HEK293 (cell line): Measurements from ENCODE around the gene OGFOD2.

Source experiments
- CTCF ChIA-PET: fragments of 350-600 bp; formaldehyde crosslinking; extraction: SDS; loops from one replicate; lab custom pipeline; 2021; ENCODE audit warnings: antibody characterized with exemption; lab: Yijun Ruan, JAX
- POLR2A ChIA-PET: fragments of 300-600 bp; formaldehyde crosslinking; extraction: SDS; loops from one replicate; lab custom pipeline; 2020; ENCODE audit warnings: antibody characterized with exemption, inconsistent platforms; lab: Yijun Ruan, JAX
- H3K27ac ChIP-seq: fragments of 200-500 bp; sonication (Bioruptor generic); 2 replicates; pipeline ENCODE4 v1.5.1; 2014; ENCODE audit warnings: low read depth, low read length, control low read depth, inconsistent platforms; ENCODE audit errors: extremely low read depth
- H3K36me3 ChIP-seq, 2 experiments: fragments of 200-500 bp in 1 of 2; sonication (Bioruptor generic) in 1 of 2; 1 replicate in 1 of 2; 2 replicates in 1 of 2; pipeline ENCODE4 v1.5.1; 2014 to 2017; ENCODE audit warnings: inconsistent platforms in 2 of 2, low read length in 2 of 2; ENCODE audit not compliant: control insufficient read depth in 2 of 2, insufficient read depth in 1 of 2
- H3K4me1 ChIP-seq: fragments of 200-500 bp; sonication (Bioruptor generic); 2 replicates; pipeline ENCODE4 v1.5.1; 2014; ENCODE audit warnings: mild to moderate bottlenecking, low read length, inconsistent platforms; ENCODE audit not compliant: control insufficient read depth, insufficient read depth
- H3K4me3 ChIP-seq: 2 replicates; pipeline ENCODE4 v1.5.1; 2011; ENCODE audit warnings: low read depth, mild to moderate bottlenecking, control low read depth, low read length, moderate library complexity
- H3K9me3 ChIP-seq: fragments of 200-500 bp; sonication (Bioruptor generic); 2 replicates; pipeline ENCODE4 v1.5.1; 2014; ENCODE audit warnings: low read depth, low read length, inconsistent platforms; ENCODE audit not compliant: control insufficient read depth, insufficient read depth
- IKZF3 ChIP-seq: fragments of 450-650 bp; IDR thresholded peaks from 2 replicates; pipeline ENCODE4 v1.5.0; 2018; ENCODE audit warnings: missing biosample characterization, mild to moderate bottlenecking, missing genetic modification characterization, moderate library complexity
- KLF1 ChIP-seq: fragments of 450-650 bp; formaldehyde crosslinking; IDR thresholded peaks from 2 replicates; pipeline ENCODE4 v1.5.1; 2016; ENCODE audit warnings: missing biosample characterization, missing genetic modification characterization
- KLF10 ChIP-seq: fragments of 450-650 bp; IDR thresholded peaks from 2 replicates; pipeline ENCODE4 v1.5.1; 2018; ENCODE audit warnings: missing biosample characterization, mild to moderate bottlenecking, missing genetic modification characterization
- KLF7 ChIP-seq: fragments of 450-650 bp; formaldehyde crosslinking; IDR thresholded peaks from 2 replicates; pipeline ENCODE4 v1.5.1; 2016; ENCODE audit warnings: missing biosample characterization, missing genetic modification characterization, borderline replicate concordance
- OSR2 ChIP-seq: fragments of 450-650 bp; formaldehyde crosslinking; IDR thresholded peaks from 2 replicates; pipeline ENCODE4 v1.5.1; 2016; ENCODE audit warnings: missing biosample characterization, missing genetic modification characterization
- WT1 ChIP-seq: fragments of 450-650 bp; formaldehyde crosslinking; IDR thresholded peaks from 2 replicates; pipeline ENCODE4 v1.5.1; 2016; ENCODE audit warnings: missing biosample characterization, missing genetic modification characterization
- ZBTB7A ChIP-seq: fragments of 450-650 bp; formaldehyde crosslinking; IDR thresholded peaks from 2 replicates; pipeline ENCODE4 v1.5.1; 2016; ENCODE audit warnings: low read depth, missing biosample characterization, missing genetic modification characterization
- ZFP69B ChIP-seq: fragments of 450-650 bp; formaldehyde crosslinking; IDR thresholded peaks from 2 replicates; pipeline ENCODE4 v1.5.1; 2016; ENCODE audit warnings: missing biosample characterization, missing genetic modification characterization
- ZNF132 ChIP-seq: fragments of 450-650 bp; formaldehyde crosslinking; IDR thresholded peaks from 2 replicates; pipeline ENCODE4 v1.5.1; 2017; ENCODE audit warnings: missing biosample characterization, missing genetic modification characterization, borderline replicate concordance
- ZNF146 ChIP-seq: fragments of 450-650 bp; formaldehyde crosslinking; IDR thresholded peaks from 2 replicates; pipeline ENCODE4 v1.5.1; 2016; ENCODE audit warnings: missing biosample characterization, missing genetic modification characterization
- ZNF175 ChIP-seq: fragments of 450-650 bp; formaldehyde crosslinking; IDR thresholded peaks from 2 replicates; pipeline ENCODE4 v1.5.1; 2016; ENCODE audit warnings: missing biosample characterization, missing genetic modification characterization
- ZNF19 ChIP-seq: fragments of 450-650 bp; formaldehyde crosslinking; IDR thresholded peaks from 2 replicates; pipeline ENCODE4; 2016; ENCODE audit warnings: missing biosample characterization, missing genetic modification characterization, low read depth
- ZNF2 ChIP-seq: fragments of 450-650 bp; formaldehyde crosslinking; IDR thresholded peaks from 2 replicates; pipeline ENCODE4 v1.5.1; 2016; ENCODE audit warnings: missing biosample characterization, missing genetic modification characterization
- ZNF221 ChIP-seq: fragments of 450-650 bp; formaldehyde crosslinking; IDR thresholded peaks from 2 replicates; pipeline ENCODE4 v1.5.1; 2017; ENCODE audit warnings: missing biosample characterization, missing genetic modification characterization, borderline replicate concordance
- ZNF223 ChIP-seq: fragments of 450-650 bp; formaldehyde crosslinking; IDR thresholded peaks from 2 replicates; pipeline ENCODE4 v1.5.1; 2016; ENCODE audit warnings: missing biosample characterization, missing genetic modification characterization
- ZNF350 ChIP-seq: fragments of 450-650 bp; formaldehyde crosslinking; IDR thresholded peaks from 2 replicates; pipeline ENCODE4 v1.5.0; 2017; ENCODE audit warnings: missing biosample characterization, mild to moderate bottlenecking, missing genetic modification characterization
- ZNF510 ChIP-seq: fragments of 450-650 bp; formaldehyde crosslinking; IDR thresholded peaks from 2 replicates; pipeline ENCODE4 v1.5.1; 2018; ENCODE audit warnings: mild to moderate bottlenecking, missing genetic modification characterization, missing biosample characterization; ENCODE audit not compliant: insufficient replicate concordance
- ZNF530 ChIP-seq: fragments of 450-650 bp; formaldehyde crosslinking; IDR thresholded peaks from 2 replicates; pipeline ENCODE4 v1.5.1; 2016; ENCODE audit warnings: low read depth, missing biosample characterization, missing genetic modification characterization
- ZNF558 ChIP-seq: fragments of 450-650 bp; formaldehyde crosslinking; IDR thresholded peaks from 2 replicates; pipeline ENCODE4 v1.5.1; 2016; ENCODE audit warnings: missing biosample characterization, missing genetic modification characterization
- ZNF585B ChIP-seq: fragments of 450-650 bp; formaldehyde crosslinking; IDR thresholded peaks from 2 replicates; pipeline ENCODE4 v1.5.1; 2016; ENCODE audit warnings: missing biosample characterization, missing genetic modification characterization
- ZNF624 ChIP-seq: fragments of 450-650 bp; formaldehyde crosslinking; IDR thresholded peaks from 2 replicates; pipeline ENCODE4 v1.5.1; 2017; ENCODE audit warnings: missing biosample characterization, missing genetic modification characterization
- ZNF658 ChIP-seq: fragments of 450-650 bp; formaldehyde crosslinking; IDR thresholded peaks from 2 replicates; pipeline ENCODE4; 2016; ENCODE audit warnings: missing biosample characterization, missing genetic modification characterization
- ZNF660 ChIP-seq: fragments of 450-650 bp; IDR thresholded peaks from 2 replicates; pipeline ENCODE4 v1.5.1; 2018; ENCODE audit warnings: missing biosample characterization, mild to moderate bottlenecking, missing genetic modification characterization
- ZNF677 ChIP-seq: fragments of 450-650 bp; IDR thresholded peaks from 2 replicates; pipeline ENCODE4 v1.5.0; 2018; ENCODE audit warnings: missing biosample characterization, mild to moderate bottlenecking, missing genetic modification characterization, moderate library complexity
- ZNF768 ChIP-seq: fragments of 450-650 bp; formaldehyde crosslinking; IDR thresholded peaks from 2 replicates; pipeline ENCODE4 v1.5.1; 2018; ENCODE audit warnings: missing biosample characterization, mild to moderate bottlenecking, missing genetic modification characterization
- ZNF830 ChIP-seq: fragments of 450-650 bp; IDR thresholded peaks from 2 replicates; pipeline ENCODE4 v1.5.0; 2018; ENCODE audit warnings: missing biosample characterization, missing genetic modification characterization, low read depth, mild to moderate bottlenecking, moderate library complexity
- ZSCAN30 ChIP-seq: fragments of 450-650 bp; IDR thresholded peaks from 2 replicates; pipeline ENCODE4 v1.5.1; 2018; ENCODE audit warnings: missing biosample characterization, mild to moderate bottlenecking, missing genetic modification characterization, moderate library complexity
- TF ChIP-seq, protein P1 (sequence below): fragments of 450-650 bp; formaldehyde crosslinking; IDR thresholded peaks from 2 replicates; pipeline ENCODE4 v1.5.1; 2016; ENCODE audit warnings: missing biosample characterization, missing genetic modification characterization, borderline replicate concordance
- TF ChIP-seq, protein P2 (sequence below): fragments of 450-650 bp; formaldehyde crosslinking; IDR thresholded peaks from 2 replicates; pipeline ENCODE4 v1.5.1; 2016; ENCODE audit warnings: missing biosample characterization, missing genetic modification characterization
- TF ChIP-seq, protein P3 (sequence below): fragments of 450-650 bp; formaldehyde crosslinking; IDR thresholded peaks from 2 replicates; pipeline ENCODE4 v1.5.1; 2016; ENCODE audit warnings: missing biosample characterization, missing genetic modification characterization
- TF ChIP-seq, protein P4 (sequence below): fragments of 450-650 bp; formaldehyde crosslinking; IDR thresholded peaks from 2 replicates; pipeline ENCODE4 v1.5.1; 2017; ENCODE audit warnings: missing biosample characterization, missing genetic modification characterization

OGFOD2 gene

DNA sequence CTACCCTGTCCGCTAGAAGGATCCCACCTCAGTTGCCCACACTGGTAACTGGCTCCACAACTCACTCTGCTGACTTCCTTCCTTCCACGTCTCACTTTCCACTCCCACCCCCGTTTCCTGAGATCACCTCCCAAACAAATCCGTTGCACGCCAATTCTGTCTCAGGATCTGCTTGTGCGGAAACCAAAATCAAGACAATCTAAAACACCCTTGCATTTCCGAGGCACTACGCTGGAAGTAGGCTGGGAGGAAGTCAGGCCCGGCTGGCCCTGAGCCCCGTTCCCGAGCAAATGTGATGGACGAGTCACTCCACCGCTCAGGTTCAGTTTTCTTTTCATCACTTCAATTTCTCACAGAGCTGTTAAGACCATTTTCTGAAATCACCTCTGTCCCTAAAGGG lies 31.8 kb upstream of the OGFOD2 start:
- TF ChIP-seq KLF10 (tag by site-specific recombination) (no peak), ZNF585B (tag by site-specific recombination) (no peak), KLF1 (tag by site-specific recombination) (no peak), ZNF19 (tag by site-specific recombination) (no peak), ZNF2 (no peak), ZNF175 (tag by site-specific recombination) (no peak), OSR2 (tag by site-specific recombination) (no peak), ZNF677 (tag by site-specific recombination) (no peak)
- TF ChIP-seq, protein P1, sequence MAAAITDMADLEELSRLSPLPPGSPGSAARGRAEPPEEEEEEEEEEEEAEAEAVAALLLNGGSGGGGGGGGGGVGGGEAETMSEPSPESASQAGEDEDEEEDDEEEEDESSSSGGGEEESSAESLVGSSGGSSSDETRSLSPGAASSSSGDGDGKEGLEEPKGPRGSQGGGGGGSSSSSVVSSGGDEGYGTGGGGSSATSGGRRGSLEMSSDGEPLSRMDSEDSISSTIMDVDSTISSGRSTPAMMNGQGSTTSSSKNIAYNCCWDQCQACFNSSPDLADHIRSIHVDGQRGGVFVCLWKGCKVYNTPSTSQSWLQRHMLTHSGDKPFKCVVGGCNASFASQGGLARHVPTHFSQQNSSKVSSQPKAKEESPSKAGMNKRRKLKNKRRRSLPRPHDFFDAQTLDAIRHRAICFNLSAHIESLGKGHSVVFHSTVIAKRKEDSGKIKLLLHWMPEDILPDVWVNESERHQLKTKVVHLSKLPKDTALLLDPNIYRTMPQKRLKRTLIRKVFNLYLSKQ (tag by site-specific recombination) = no peak
- TF ChIP-seq, all 188 proteins: peak for 0
- no peaks in the 10 kb centered on the region for H3K4me1 ChIP-seq
- ChIA-PET CTCF (interaction anchor here (0.7 to 1.0 kb wide), 3 partner anchors 10 to 17 kb away, joined by 3 to 9 read pairs (median 4); no protein-coding TSS in a partner anchor), POLR2A (no interaction called here)
- no peaks in the 10 kb centered on the region for H3K9me3 ChIP-seq
- no peak overlapping the region for H3K27ac ChIP-seq
- H3K4me3 ChIP-seq = no peak overlapping the region
- H3K36me3 ChIP-seq = peaks cover 0 to 11% of the 10 kb centered on the region in 2 experiments; a peak in 2 of 3 replicates

DNA sequence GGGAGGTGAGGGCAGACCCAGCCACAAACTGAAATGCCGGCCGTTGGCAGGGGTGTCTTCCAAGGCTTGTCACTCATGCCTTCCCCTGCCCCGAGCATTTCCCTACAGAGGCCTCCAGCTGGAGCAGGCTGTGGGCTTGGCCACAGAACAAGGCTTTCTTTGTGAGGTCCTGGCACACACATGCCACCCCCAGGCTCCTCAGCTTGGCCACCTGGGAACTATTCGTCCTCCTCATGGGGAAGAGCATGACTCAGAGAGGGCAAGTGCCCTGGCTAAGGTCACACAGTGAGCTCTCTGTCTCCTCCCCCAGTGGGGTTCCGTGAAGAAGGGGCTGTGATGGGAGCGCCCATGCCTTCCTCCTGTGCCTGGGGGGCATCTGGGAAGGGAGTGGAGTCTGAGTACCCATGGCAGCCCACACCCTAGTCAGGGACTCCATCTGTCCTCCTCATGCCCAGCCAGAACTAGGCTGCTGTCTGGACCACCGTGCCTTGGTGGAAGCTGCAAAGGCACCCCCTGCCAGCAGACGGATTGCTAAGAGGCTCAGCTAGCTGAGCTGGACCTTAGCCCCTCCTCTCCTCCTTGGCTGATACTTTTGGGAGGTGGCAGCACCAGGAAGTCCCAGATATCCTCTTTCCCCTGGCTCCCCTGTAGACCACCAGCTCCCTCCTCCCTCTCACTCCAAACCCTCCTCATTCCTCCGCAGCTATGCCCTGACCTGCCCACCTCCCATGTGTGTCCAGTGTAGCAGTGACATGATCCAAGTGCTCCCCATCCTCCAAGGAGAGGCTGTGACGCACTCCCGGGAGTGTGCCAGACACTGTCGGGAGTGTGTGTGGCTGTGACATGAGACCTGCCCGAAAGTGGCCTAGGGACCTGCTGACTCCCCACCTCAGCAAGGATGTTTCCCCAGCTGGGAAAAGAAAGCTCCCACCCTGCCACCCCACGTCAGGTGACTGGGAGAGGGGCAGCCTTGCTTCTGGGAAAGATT lies 30.1 kb upstream of the OGFOD2 start:
- Histone ChIP-seq H3K27ac (no peak overlapping the region), H3K9me3 (no peaks in the 10 kb centered on the region), H3K4me1 (no peaks in the 10 kb centered on the region), H3K4me3 (no peak overlapping the region), H3K36me3 (peaks cover 0 to 13% of the 10 kb centered on the region in 2 experiments; a peak in 1 of 3 replicates)
- ChIA-PET CTCF (interaction anchor here (1.0 to 1.9 kb wide), 5 partner anchors 62 to 151 kb away, joined by 3 to 7 read pairs (median 4); no protein-coding TSS in a partner anchor), POLR2A (interaction anchor here (0.6 to 1.4 kb wide), 3 partner anchors 10 to 151 kb away, joined by 3 to 9 read pairs (median 3); no protein-coding TSS in a partner anchor)
- no peak for TF ChIP-seq ZNF624
- TF ChIP-seq, protein P2, sequence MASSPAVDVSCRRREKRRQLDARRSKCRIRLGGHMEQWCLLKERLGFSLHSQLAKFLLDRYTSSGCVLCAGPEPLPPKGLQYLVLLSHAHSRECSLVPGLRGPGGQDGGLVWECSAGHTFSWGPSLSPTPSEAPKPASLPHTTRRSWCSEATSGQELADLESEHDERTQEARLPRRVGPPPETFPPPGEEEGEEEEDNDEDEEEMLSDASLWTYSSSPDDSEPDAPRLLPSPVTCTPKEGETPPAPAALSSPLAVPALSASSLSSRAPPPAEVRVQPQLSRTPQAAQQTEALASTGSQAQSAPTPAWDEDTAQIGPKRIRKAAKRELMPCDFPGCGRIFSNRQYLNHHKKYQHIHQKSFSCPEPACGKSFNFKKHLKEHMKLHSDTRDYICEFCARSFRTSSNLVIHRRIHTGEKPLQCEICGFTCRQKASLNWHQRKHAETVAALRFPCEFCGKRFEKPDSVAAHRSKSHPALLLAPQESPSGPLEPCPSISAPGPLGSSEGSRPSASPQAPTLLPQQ (tag by site-specific recombination) = no peak
- no peak for TF ChIP-seq ZNF132 (tag by site-specific recombination)
- no peak for TF ChIP-seq KLF7
- TF ChIP-seq ZNF658 (tag by site-specific recombination) = no peak
- TF ChIP-seq ZNF221 (tag by site-specific recombination) = no peak
- no peak for TF ChIP-seq ZBTB7A (tag by site-specific recombination)
- TF ChIP-seq WT1 = no peak
- TF ChIP-seq ZNF660 (tag by site-specific recombination) = no peak
- TF ChIP-seq, protein P3, sequence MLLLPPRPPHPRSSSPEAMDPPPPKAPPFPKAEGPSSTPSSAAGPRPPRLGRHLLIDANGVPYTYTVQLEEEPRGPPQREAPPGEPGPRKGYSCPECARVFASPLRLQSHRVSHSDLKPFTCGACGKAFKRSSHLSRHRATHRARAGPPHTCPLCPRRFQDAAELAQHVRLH (tag by site-specific recombination) = no peak
- no peak for TF ChIP-seq IKZF3
- TF ChIP-seq ZNF146 (tag by site-specific recombination) = no peak
- no peak for TF ChIP-seq KLF1 (tag by site-specific recombination)
- TF ChIP-seq ZSCAN30 (tag by site-specific recombination) = no peak
- 0 out of 2 replicates have a peak, but pooled peaks have one; percentile 34 for TF ChIP-seq ZNF768 (tag by site-specific recombination)
- TF ChIP-seq ZNF510 = no peak
- TF ChIP-seq ZNF830 = no peak
- TF ChIP-seq, protein P4, sequence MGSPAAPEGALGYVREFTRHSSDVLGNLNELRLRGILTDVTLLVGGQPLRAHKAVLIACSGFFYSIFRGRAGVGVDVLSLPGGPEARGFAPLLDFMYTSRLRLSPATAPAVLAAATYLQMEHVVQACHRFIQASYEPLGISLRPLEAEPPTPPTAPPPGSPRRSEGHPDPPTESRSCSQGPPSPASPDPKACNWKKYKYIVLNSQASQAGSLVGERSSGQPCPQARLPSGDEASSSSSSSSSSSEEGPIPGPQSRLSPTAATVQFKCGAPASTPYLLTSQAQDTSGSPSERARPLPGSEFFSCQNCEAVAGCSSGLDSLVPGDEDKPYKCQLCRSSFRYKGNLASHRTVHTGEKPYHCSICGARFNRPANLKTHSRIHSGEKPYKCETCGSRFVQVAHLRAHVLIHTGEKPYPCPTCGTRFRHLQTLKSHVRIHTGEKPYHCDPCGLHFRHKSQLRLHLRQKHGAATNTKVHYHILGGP (tag by site-specific recombination) = no peak
- no peak for TF ChIP-seq ZNF558
- no peak for TF ChIP-seq ZNF223 (tag by site-specific recombination)
- no peak for TF ChIP-seq ZNF350 (tag by site-specific recombination)
- TF ChIP-seq ZNF530 (tag by site-specific recombination) = no peak
- TF ChIP-seq ZFP69B (tag by site-specific recombination) = no peak
